Measurements from ENCODE around the gene PLCG1. TPM values are rescaled to one million over a fixed set of nuclear protein-coding genes. Genes with fewer than 3 reads are reported as not detected.

PLCG1 gene
- total and polyA plus RNA-seq, 3 donors from 2014 or later, result 118 to 186 (median 184) TPM

DNA sequence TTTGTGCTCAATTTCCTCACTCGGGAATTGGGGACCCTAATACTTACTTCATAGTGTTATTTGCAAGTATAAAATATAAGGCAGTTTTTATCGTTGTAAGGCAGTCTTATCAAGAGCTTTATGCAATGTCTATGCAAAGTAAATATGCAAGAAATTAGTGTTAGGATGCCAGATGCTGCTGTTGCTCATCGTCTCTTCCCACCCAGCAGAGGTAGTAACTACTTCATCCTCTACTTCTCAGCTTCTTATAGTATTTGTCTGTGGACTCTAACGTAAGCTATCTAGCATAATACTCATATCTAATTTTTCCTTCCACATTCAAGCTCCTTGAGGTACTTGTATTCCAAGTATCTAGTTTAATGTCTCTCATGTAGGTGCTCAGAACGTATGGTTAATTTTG lies 11.6 kb downstream of the PLCG1 start:
- Histone ChIP-seq H3K4me3 (no peak overlapping the region), H3K27ac (no peak overlapping the region), H3K4me1 (peaks cover 19% of the 10 kb centered on the region), H3K27me3 (no peaks in the 10 kb centered on the region), H3K36me3 (ENCODE audit: low read depth, missing control alignments) (no peaks in the 10 kb centered on the region), H3K9me3 (no peaks in the 10 kb centered on the region)
- intact Hi-C loops (cut with DNase I; ENCODE audit: low total_unique reads), result no loop called here
- DNase-seq, result no peak
- TF ChIP-seq POLR2A (IDR thresholded peaks at IDR 0.05), result no peak
- TF ChIP-seq, protein P1, sequence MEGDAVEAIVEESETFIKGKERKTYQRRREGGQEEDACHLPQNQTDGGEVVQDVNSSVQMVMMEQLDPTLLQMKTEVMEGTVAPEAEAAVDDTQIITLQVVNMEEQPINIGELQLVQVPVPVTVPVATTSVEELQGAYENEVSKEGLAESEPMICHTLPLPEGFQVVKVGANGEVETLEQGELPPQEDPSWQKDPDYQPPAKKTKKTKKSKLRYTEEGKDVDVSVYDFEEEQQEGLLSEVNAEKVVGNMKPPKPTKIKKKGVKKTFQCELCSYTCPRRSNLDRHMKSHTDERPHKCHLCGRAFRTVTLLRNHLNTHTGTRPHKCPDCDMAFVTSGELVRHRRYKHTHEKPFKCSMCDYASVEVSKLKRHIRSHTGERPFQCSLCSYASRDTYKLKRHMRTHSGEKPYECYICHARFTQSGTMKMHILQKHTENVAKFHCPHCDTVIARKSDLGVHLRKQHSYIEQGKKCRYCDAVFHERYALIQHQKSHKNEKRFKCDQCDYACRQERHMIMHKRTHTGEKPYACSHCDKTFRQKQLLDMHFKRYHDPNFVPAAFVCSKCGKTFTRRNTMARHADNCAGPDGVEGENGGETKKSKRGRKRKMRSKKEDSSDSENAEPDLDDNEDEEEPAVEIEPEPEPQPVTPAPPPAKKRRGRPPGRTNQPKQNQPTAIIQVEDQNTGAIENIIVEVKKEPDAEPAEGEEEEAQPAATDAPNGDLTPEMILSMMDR (IDR thresholded peaks at IDR 0.05), result no peak
- 74 to 81% methylated on average over 5 of the region's 5 CpGs for WGBS, 2 donors

DNA sequence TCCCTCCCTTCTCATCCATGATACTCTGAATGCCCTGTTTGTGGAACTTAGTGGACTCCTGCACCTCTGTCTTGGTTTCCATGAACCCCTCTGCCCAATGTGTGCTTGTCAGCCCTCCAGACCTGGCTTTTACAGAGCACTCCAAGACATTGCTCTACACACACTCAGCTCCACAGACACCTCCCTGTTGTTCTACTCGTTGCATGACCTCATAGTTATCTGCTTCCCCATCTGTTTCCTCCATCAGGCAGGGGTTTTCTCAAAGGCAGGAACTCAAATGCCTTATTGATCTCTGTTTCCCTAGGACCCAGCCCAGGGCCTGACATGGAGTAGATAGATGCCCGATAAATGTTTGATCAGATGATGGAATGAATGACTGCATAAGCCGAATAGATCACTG lies 13.3 kb downstream of the PLCG1 start:
- Histone ChIP-seq H3K36me3 (ENCODE audit: low read depth, missing control alignments) (no peaks in the 10 kb centered on the region), H3K4me3 (no peak overlapping the region), H3K4me1 (peaks cover 31% of the 10 kb centered on the region), H3K27me3 (no peaks in the 10 kb centered on the region), H3K27ac (no peak overlapping the region), H3K9me3 (no peaks in the 10 kb centered on the region)
- no peak for DNase-seq
- intact Hi-C loops (cut with DNase I; ENCODE audit: low total_unique reads), result no loop called here
- no peak for TF ChIP-seq POLR2A (IDR thresholded peaks at IDR 0.05)
- TF ChIP-seq, protein P1 (IDR thresholded peaks at IDR 0.05), result no peak
- WGBS, 2 donors, result 75 to 81% methylated on average over 3 of the region's 3 CpGs

DNA sequence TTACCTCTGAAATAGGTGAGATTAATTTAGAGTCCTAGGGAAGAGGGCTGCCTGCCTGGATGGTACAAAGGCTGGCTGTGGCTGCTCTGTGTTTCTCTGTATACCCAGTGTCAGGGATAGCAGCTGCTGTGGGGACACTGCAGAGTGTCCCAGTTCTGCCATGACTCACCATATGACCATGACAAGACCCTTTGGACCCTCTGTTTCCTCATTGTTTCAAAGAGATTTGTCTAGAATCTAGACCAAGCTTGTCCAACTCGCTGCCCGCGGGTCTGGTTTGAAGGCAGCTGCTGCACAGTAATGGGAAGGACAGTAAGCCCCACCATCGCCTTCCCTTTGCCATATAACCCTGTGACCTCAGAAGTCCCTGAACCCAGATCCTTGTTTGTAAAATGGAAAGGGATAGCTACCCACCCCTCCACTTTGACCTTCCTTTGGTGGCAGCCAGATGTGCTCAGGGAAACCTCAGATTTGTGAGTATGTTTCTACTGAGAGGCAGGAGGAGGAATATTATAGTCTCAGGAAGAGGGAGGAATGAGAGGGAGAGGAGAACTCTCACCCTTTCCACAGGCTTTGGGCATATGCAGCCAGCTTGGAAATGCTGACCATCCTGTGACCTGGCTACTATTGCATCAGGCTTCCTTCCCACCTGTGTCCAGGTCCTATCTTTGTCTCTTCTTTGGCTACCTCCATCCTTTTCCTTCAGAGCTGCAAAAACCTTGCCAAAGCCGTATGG lies 14.0 kb downstream of the PLCG1 start:
- H3K36me3 ChIP-seq (ENCODE audit: low read depth, missing control alignments), result no peaks in the 10 kb centered on the region
- H3K4me3 ChIP-seq, result no peak overlapping the region
- peaks cover 24% of the 10 kb centered on the region for H3K4me1 ChIP-seq
- intact Hi-C loops (cut with DNase I; ENCODE audit: low total_unique reads), result no loop called here
- no peak for DNase-seq
- TF ChIP-seq POLR2A (IDR thresholded peaks at IDR 0.05), result no peak
- TF ChIP-seq, protein P1 (IDR thresholded peaks at IDR 0.05), result no peak
- no peaks in the 10 kb centered on the region for H3K9me3 ChIP-seq
- H3K27ac ChIP-seq, result no peak overlapping the region
- H3K27me3 ChIP-seq, result no peaks in the 10 kb centered on the region
- WGBS, 2 donors, result 92 to 94% methylated on average over 5 of the region's 5 CpGs

- DNase-seq, result no peak
- H3K9me3 ChIP-seq, result no peaks in the 10 kb centered on the region
- no peaks in the 10 kb centered on the region for H3K27me3 ChIP-seq
- intact Hi-C loops (cut with DNase I; ENCODE audit: low total_unique reads), result no loop called here
- H3K4me1 ChIP-seq, result peaks cover 20% of the 10 kb centered on the region
- 52 to 55% methylated on average over 5 of the region's 5 CpGs for WGBS, 2 donors
- TF ChIP-seq, protein P1 (IDR thresholded peaks at IDR 0.05), result no peak
- TF ChIP-seq POLR2A (IDR thresholded peaks at IDR 0.05), result no peak
- no peak overlapping the region for H3K27ac ChIP-seq
- H3K36me3 ChIP-seq (ENCODE audit: low read depth, missing control alignments), result no peaks in the 10 kb centered on the region
- H3K4me3 ChIP-seq, result no peak overlapping the region
These were observed 14.9 kb downstream of the PLCG1 start for GRCh38 chr20:41152108-41152757.
